GM12864 (cell line): ENCODE data around the gene HOXB9.

Experiments used
- DNase-seq: peaks from one replicate; pipeline ENCODE4 v3.0.0-alpha.2; 2011; ENCODE audit warnings: low read depth
- H3K4me3 ChIP-seq: 2 replicates; pipeline ENCODE4 v1.5.1; 2011; ENCODE audit warnings: mild to moderate bottlenecking, low read depth, low read length, control low read depth
- TF ChIP-seq, protein P1 (sequence below): IDR thresholded peaks from 2 replicates; pipeline ENCODE4 v1.5.1; 2011; ENCODE audit warnings: low read depth, mild to moderate bottlenecking, moderate library complexity, low read length, control low read depth, inconsistent platforms; ENCODE audit errors: missing control alignments

Gene HOXB9

DNA sequence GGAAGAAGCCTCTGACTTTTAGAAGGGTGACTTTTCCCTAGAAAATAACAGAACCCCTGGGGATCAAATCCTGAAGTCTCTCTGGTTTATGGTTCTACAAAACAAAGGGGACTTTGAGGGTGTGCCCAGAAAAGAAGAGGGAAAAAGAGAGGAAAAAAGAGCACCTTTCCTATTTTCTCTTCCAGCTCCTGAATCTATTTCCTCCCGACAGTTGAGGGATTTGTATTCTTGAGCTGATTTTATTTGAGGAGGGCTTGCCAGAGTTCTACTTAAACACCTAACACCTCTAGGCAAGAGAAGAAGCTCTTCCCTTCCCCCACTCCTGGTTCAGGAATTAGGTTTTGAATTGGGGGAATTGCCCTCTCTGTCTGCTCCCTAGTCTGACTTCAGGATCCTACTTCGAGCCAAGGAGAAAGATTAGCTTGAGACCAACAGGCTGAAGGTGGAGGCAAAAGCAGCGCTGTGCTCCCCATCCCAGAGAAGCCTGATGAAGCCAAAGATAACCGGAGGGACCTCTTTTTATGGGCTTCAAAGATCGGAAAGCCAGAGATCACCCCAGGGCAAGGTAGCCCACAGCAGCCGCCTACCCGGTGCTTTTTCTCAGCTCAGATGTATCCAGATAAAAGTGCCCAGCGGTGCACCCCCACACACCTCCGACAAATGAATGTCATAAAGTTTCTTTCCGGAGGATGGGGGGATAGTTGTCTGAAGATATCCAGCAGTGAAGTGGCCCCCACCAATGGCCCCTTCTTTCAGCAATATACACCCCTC is 36.9 kb downstream of the HOXB9 start:
- TF ChIP-seq, protein P1, sequence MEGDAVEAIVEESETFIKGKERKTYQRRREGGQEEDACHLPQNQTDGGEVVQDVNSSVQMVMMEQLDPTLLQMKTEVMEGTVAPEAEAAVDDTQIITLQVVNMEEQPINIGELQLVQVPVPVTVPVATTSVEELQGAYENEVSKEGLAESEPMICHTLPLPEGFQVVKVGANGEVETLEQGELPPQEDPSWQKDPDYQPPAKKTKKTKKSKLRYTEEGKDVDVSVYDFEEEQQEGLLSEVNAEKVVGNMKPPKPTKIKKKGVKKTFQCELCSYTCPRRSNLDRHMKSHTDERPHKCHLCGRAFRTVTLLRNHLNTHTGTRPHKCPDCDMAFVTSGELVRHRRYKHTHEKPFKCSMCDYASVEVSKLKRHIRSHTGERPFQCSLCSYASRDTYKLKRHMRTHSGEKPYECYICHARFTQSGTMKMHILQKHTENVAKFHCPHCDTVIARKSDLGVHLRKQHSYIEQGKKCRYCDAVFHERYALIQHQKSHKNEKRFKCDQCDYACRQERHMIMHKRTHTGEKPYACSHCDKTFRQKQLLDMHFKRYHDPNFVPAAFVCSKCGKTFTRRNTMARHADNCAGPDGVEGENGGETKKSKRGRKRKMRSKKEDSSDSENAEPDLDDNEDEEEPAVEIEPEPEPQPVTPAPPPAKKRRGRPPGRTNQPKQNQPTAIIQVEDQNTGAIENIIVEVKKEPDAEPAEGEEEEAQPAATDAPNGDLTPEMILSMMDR, result no peak
- no peak for DNase-seq
- H3K4me3 ChIP-seq, result no peak overlapping the region

DNA sequence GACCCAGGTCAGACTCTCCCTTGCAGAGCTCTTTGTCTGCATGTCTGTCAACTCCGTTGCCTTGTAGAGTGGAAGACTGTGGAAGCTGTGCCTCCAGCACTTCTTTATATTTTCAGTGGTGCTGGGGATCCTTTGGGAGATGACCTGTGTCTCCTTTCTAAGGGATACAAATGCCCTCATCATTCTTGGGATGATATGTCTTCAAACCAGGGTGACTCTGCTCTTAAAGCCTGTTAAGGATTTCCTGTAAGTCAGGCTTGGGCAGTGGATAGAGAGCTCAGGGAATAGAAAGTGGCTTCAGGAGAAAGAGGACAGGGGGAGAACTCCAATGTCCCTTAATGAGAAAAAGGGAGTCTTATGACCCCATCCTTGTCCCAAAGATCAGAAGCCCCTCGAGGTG is 37.6 kb downstream of the HOXB9 start:
- no peak for DNase-seq
- TF ChIP-seq, protein P1, result no peak
- H3K4me3 ChIP-seq, result no peak overlapping the region

DNA sequence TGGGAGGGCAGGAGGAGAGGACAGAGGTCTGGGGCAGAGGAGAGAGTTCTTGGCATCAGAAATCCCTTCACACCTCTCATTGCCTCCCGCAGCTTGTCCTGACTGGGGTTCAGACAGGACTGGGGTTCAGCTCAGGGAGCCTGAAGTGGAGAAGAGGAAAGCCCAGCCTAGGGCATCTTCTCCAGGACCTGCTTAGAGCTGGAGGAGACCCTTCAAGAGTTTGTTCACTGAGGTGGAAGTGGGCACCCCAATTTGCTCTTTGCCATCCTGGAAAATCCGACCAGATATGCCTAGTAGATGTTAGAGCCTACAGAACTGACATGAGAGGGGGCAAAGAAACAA is 38.1 kb downstream of the HOXB9 start:
- H3K4me3 ChIP-seq, result no peak overlapping the region
- DNase-seq, result no peak
- TF ChIP-seq, protein P1, result no peak

GRCh38 chr17:48587276-48588073 is 38.7 kb downstream of the HOXB9 start:
- H3K4me3 ChIP-seq, result no peak overlapping the region
- no peak for DNase-seq
- TF ChIP-seq, protein P1, result no peak

DNA sequence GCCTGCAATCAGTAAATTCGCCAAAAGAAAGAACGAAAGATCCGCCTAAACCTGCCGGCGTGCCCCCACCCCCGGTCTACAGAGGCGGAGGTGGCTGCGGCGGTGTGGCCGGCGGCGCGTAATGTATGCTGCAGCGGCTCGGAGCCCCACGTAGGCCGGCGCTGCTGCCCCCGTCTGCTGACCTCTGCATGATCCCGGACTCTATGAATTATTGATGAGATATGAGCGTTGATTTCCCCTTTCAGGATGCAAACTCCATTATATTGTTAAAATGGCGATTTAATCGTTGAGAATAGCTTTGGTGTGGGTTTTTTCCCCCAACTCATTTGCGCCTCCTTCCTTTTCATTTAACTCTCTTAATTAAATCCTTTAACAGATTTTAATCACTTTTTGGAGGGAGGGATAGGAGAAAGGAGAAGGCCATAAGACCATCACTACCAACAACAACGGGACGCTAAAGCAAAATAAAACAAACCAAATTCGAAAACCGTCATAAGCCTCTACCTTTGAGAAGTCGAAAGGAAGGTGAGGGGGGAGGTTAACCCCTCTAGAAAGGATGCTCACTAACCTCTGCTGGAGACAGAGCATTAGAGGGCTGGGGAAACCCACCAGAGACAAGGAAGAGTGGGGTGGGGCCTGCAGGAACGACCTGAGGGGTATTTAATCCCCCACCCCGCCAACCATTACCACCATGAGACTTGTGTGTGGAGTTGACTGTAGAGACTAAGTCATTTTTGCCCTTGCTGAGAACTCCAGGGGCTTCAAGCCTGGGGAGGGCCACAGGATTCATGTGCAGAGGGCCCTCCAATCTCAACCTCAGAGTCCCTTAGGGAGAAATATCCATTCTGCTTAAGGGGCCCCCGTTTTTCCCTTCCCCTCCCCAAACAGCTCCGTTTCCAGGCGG is 39.6 kb downstream of the HOXB9 start:
- no peak for DNase-seq
- peak overlapping the region; percentile 55 for H3K4me3 ChIP-seq
- TF ChIP-seq, protein P1, result no peak

DNA sequence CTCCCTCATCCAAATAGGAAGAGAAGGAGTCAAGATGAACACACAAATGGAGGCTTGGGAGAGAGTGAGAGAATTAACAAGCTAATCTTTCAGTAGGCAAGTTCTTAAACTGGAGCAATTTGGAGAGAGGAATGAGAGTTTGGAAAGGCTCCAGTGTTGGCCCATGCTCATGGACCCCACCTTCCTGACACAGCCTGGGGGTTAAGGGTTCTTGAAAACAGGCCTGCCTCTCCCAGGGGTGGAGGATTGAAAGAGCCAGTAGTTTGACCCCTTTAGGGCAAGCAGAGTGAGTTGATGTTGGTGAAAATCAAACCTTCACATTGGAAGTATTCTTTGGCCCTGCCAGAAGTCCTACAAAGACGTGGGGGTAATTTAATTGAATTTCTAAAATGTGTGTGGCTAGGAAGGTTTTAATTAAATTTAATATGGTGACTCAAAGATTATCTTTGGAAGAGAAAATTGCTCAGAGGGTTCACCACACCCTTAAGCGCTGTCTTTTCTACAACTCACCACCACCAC is 41.9 kb downstream of the HOXB9 start:
- H3K4me3 ChIP-seq, result no peak overlapping the region
- TF ChIP-seq, protein P1, result no peak

More for the DNA sequence above, 41.9 kb downstream of the HOXB9 start:
- DNase-seq, result no peak
